Mucosa of descending colon (tissue), 3 donors: Measurements from ENCODE around the gene SLC43A3. TPM values are rescaled to one million over a fixed set of nuclear protein-coding genes. Genes with fewer than 3 reads are reported as not detected.
"Not testable (repeated sequence)": the region's sequence is repeated elsewhere in the genome, so short reads cannot be mapped to it uniquely, and the experiment has no call there.

ENCODE experiments used
- ATAC-seq: fragments of 200-7000 bp; cut with Tn5 transposase; one replicate; pipeline ENCODE4 v1.9.1; 2020; ENCODE audit warnings: mild to moderate bottlenecking, moderate library complexity
- DNase-seq, 3 donors: peaks; one replicate each; pipeline ENCODE4 v3.0.0-alpha.2; 2020
- H3K36me3 ChIP-seq: fragments of 200-600 bp; one replicate; pipeline ENCODE4 v1.8.0; 2021; ENCODE audit warnings: low read depth, mild to moderate bottlenecking
- H3K4me1 ChIP-seq: fragments of 200-600 bp; one replicate; pipeline ENCODE4 v1.8.0; 2021; ENCODE audit warnings: low read depth, mild to moderate bottlenecking
- H3K4me3 ChIP-seq: fragments of 200-600 bp; one replicate; pipeline ENCODE4 v1.8.0; 2021; ENCODE audit warnings: mild to moderate bottlenecking
- H3K9me3 ChIP-seq: fragments of 200-600 bp; one replicate; pipeline ENCODE4 v1.8.0; 2021; ENCODE audit warnings: mild to moderate bottlenecking
- intact Hi-C, 2 donors: fragments of 100-400 bp; cut with DNase I in 1 of 2; cut with micrococcal nuclease in 1 of 2; formaldehyde crosslinking; loops; one replicate each; pipeline versions ENCODE4 v1.11.0 to v1.11.1; 2022; cut with DNase I, micrococcal nuclease
- total RNA-seq, 3 donors: library from RNA; stranded (reverse); fragmentation: NEBNext Ultra II Directional in 2 of 3; extraction: Animal tissue kit (Norgen Biotek cat#: 25700) in 2 of 3; gene quantifications; one replicate each; pipeline versions ENCODE4 v1.2.1 to v1.2.4, GENCODE V29; 2021 to 2023
- TF ChIP-seq, protein P1 (sequence below): fragments of 200-600 bp; IDR thresholded peaks from one replicate; pipeline ENCODE4 v1.8.0; 2022; ENCODE audit warnings: antibody characterized with exemption, mild to moderate bottlenecking
- donor health status: DM: no; HTN: no; CAD: no; lungs with moderate emphysema.
- donor health status: DM: no; HTN: no; CAD: no.
- donor health status: DM: no; HTN: yes; CAD: no.

Gene SLC43A3
- total RNA-seq, 3 donors from 2014 or later = 6.3 to 24.4 (median 16.9) TPM

DNA sequence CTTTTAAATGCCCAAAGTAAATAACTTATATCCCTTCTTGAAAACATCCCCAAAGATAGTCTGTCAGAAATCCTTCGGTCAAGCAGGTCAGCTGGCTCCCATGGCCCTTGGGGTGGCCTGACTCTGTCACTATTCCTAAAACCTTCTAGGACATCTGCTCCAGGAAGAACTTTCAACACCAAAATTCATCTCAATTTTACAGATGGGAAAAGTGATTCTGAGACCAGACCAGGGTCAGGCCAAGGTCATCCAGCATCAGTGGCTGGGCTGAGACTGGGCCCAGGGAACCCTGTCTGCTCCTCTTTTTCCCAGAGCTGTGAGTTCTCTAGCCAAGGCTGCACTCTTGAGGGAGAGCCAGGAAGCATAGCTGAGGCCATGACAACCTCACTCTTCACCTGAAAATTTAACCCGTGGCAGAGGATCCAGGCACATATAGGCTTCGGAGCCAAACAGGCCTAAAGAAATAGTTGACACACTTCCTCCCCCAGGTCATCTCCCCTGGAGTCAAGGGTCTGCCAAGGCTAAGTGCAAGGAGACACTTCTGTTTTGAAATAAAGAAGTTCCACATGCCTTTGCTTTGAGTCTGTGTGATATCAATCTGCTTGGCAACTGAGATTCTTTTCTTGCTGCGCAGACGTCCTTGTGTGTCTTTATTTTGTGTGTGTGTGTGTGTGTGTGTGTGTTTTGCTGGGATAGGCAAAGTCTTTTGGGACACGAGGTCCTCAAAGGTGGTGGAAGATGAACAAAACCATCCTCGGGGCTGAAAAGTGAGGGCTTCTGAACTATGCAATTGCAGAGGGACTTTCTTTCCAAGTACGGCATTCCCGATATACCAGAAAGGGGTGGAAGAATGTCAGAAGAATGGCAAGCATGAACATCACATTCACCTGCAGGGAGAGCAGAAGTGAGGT, 19.7 kb downstream of the SLC43A3 start:
- H3K36me3 ChIP-seq = no peaks in the 10 kb centered on the region
- no peaks in the 10 kb centered on the region for H3K9me3 ChIP-seq
- no peak overlapping the region for H3K4me3 ChIP-seq
- intact Hi-C loops = no loop called here
- H3K4me1 ChIP-seq = no peaks in the 10 kb centered on the region
- TF ChIP-seq, protein P1, sequence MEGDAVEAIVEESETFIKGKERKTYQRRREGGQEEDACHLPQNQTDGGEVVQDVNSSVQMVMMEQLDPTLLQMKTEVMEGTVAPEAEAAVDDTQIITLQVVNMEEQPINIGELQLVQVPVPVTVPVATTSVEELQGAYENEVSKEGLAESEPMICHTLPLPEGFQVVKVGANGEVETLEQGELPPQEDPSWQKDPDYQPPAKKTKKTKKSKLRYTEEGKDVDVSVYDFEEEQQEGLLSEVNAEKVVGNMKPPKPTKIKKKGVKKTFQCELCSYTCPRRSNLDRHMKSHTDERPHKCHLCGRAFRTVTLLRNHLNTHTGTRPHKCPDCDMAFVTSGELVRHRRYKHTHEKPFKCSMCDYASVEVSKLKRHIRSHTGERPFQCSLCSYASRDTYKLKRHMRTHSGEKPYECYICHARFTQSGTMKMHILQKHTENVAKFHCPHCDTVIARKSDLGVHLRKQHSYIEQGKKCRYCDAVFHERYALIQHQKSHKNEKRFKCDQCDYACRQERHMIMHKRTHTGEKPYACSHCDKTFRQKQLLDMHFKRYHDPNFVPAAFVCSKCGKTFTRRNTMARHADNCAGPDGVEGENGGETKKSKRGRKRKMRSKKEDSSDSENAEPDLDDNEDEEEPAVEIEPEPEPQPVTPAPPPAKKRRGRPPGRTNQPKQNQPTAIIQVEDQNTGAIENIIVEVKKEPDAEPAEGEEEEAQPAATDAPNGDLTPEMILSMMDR = no peak
- no peak for DNase-seq
- no peak for ATAC-seq

DNA sequence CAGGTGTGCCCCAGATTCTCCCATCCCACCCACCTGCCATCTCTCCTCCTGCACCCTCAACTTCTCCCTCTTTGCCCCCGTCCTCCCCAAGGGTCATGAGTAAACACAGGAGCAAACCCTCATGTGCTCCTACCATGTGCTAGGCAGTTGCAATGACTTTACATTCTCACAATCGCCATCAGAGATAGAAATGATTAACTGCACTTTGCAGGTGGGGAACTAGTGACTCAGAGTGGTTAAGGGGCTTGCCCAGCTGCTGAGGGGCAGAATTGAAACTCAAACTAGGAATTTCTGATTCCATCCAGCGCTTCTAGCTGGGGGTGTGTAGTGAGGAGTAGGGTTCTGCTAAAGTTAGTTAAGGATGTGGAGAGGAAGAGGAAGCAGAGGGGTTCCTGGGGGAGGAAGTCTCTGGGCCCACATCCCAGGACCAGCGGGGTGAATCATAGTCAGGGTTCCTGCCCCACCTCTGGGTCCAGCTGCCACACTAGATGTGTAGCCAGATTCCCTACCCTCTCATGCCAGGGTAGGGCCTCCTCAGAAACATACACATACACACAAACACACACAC, 20.5 kb downstream of the SLC43A3 start:
- TF ChIP-seq, protein P1 = no peak
- ATAC-seq = peak; percentile 38
- Histone ChIP-seq H3K4me1 (no peaks in the 10 kb centered on the region), H3K36me3 (no peaks in the 10 kb centered on the region), H3K4me3 (no peak overlapping the region), H3K9me3 (no peaks in the 10 kb centered on the region)
- intact Hi-C loops = no loop called here
- DNase-seq = no peak

DNA sequence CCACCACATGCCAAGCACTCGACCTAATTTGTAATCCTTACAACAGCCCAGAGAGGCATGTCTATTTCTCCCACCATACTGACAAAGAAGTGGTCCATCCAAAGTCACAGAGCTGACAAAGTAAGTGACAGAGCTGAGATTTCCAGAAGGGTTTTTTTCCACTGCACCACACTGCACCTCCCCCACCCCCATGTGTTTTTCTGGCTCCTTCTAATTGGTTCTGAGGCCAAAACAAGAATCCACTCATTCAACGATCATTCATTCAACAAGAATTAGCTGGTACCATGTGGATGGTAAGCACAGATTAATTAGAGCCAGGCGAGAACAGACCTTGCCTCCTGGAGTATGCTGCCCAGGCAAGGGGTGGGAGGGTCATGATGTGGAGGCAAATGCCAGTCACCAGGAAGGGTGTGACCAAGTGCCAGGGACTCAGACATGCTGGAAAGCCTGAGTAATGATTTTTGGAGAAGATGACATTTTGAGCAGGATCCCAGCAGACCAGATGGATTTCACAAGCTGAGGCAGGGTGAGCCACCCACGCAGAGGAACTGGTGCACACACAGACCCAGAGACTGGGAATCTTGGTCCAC, 21.6 kb downstream of the SLC43A3 start:
- no peaks in the 10 kb centered on the region for H3K36me3 ChIP-seq
- DNase-seq (no peak), ATAC-seq (no peak)
- H3K9me3 ChIP-seq = no peaks in the 10 kb centered on the region
- TF ChIP-seq, protein P1 = no peak
- H3K4me3 ChIP-seq = no peak overlapping the region
- intact Hi-C loops = no loop called here
- no peaks in the 10 kb centered on the region for H3K4me1 ChIP-seq

DNA sequence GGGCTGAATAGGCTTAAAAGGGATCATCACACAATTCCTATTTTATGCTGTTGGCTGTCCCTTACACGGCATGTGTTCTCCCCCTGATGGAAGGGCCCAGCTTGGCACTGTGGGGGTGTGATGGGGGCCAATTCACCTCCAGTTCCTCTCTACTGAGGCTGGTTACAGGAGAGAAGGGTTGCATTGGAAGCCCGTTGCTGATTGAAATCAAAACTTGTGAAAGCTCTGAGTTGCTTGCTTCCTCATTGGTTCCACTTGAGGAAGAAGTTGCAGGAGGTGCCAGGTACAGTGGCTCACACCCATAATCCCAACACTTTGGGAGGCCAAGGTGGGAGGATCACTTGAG, 23.1 kb downstream of the SLC43A3 start:
- DNase-seq = no peak
- ATAC-seq = no peak
- Histone ChIP-seq H3K4me3 (no peak overlapping the region), H3K4me1 (no peaks in the 10 kb centered on the region), H3K36me3 (no peaks in the 10 kb centered on the region), H3K9me3 (no peaks in the 10 kb centered on the region)
- TF ChIP-seq, protein P1 = no peak
- intact Hi-C loops = no loop called here

DNA sequence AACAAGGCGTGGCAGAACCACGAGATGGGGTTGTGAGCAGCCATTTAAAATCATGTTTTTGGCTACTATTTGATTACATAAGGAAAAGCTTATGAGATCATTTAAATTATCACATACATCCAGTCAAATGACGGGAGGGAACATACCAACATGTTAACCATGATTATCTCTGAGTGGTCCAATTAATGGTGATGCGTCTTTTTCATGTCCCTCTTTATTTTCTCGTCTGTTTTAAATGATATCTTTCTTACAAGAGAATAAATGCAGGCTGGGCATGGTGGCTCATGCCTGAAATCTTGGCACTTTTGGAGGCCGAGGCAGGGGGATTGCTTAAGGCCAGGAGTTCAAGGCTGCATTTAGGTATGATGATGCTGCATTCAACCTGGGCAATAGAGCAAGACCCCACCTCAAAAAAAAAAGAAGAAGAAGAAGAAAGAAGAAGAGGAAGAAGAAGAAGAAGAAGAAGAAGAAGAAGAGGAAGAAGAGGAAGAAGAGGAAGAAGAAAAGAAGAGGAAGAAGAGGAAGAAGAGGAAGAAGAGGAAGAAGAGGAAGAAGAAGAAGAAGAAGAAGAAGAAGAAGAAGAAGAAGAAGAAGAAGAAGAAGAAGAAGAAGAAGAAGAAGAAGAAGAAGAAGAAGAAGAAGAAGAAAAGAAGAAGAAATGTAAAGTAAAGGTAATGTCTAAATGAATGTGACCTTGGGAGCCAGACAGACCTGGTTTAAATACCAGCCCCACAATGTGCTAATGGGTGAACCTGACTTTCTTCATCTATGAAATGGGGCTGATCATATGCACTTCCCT, 23.7 kb downstream of the SLC43A3 start:
- intact Hi-C loops, H3K36me3 ChIP-seq, H3K4me1 ChIP-seq, ATAC-seq, H3K4me3 ChIP-seq, H3K9me3 ChIP-seq, DNase-seq: not testable (repeated sequence)
